AG09319 (cell line): ENCODE results near the gene LGI2.
"Not testable (repeated sequence)": the region's sequence is repeated elsewhere in the genome, so short reads cannot be mapped to it uniquely, and the experiment has no call there.

Source experiments
- DNase-seq: peaks from one replicate; pipeline ENCODE4 v3.0.0-alpha.2; 2010; ENCODE audit warnings: low read depth; ENCODE audit errors: extremely low read depth
- TF ChIP-seq, protein P1 (sequence below): IDR thresholded peaks from 2 replicates; pipeline ENCODE4 v1.5.1; 2011; ENCODE audit warnings: low read depth, mild to moderate bottlenecking, inconsistent platforms, low read length, moderate library complexity

LGI2 gene

DNA sequence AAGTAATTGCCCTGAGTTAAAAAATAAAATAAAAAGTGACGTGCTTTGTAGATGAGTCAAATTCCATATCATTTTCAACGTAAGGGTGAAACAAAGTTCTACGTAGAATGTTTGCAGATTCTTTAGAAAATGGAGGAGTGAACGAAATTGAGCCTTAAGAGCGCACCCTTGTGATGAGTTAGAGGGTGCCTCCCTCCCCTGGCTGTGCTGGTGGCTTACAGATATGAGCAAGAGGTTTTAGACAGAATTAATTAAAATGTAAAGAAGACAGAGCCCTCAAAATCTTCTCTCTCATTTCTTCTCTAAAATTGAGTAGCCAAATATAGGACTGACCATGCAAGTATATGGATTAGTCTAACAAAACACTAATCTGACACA is 30.2 kb upstream of the LGI2 start:
- TF ChIP-seq, protein P1, sequence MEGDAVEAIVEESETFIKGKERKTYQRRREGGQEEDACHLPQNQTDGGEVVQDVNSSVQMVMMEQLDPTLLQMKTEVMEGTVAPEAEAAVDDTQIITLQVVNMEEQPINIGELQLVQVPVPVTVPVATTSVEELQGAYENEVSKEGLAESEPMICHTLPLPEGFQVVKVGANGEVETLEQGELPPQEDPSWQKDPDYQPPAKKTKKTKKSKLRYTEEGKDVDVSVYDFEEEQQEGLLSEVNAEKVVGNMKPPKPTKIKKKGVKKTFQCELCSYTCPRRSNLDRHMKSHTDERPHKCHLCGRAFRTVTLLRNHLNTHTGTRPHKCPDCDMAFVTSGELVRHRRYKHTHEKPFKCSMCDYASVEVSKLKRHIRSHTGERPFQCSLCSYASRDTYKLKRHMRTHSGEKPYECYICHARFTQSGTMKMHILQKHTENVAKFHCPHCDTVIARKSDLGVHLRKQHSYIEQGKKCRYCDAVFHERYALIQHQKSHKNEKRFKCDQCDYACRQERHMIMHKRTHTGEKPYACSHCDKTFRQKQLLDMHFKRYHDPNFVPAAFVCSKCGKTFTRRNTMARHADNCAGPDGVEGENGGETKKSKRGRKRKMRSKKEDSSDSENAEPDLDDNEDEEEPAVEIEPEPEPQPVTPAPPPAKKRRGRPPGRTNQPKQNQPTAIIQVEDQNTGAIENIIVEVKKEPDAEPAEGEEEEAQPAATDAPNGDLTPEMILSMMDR = no peak
- DNase-seq = no peak

DNA sequence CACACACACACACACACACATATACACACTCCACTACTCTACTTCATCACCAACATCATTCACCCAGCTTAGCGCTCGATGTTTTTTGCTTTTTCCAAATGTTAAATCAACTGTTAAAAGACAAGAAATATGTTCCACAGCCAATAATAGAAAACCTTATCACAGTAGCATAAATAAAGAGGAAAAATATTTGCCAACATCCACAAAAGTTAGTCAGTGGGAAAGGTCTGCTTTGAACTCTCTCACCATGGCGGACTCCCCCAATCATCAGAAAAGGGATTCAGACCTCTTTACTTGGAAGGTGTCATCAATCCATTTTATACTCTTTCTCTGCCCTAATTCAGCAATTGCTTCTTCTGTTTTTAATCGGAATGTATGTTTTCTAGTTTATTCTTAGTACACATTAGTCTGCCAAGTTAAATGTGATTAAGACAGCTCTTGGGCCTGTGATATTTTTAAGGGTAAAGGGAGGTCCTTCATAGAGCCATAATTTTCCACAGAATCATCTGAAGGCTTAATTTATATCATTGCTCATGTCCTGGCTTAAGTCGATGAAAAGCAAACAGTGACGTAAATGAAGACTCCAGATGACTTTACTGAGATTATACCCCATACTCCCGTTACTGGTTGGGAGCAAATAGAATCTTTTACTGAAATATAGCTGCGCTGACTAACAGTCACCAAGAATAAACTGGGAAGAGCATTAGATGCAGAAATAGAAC is 29.7 kb upstream of the LGI2 start:
- DNase-seq = no peak
- TF ChIP-seq, protein P1 = no peak

DNA sequence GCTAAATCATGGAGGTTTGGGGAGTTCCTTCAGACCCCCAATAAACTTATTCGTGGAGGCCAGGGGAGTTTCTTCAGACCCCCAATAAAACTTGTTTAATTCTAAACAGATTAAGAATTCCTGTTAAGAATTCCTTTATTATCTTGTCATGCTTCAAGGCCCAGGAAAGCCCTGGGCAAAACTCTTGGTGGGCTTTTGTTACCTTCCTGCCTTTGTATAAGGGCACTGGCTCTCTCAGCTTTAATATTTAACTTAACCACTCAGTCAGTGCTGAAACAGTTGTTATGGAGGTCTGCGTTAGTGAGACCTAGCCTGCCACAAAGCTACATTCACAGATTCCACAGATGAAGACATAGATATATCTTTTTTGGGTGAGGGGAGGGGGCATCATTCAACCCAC is 29.0 kb upstream of the LGI2 start:
- TF ChIP-seq, protein P1 = no peak
- DNase-seq = no peak

DNA sequence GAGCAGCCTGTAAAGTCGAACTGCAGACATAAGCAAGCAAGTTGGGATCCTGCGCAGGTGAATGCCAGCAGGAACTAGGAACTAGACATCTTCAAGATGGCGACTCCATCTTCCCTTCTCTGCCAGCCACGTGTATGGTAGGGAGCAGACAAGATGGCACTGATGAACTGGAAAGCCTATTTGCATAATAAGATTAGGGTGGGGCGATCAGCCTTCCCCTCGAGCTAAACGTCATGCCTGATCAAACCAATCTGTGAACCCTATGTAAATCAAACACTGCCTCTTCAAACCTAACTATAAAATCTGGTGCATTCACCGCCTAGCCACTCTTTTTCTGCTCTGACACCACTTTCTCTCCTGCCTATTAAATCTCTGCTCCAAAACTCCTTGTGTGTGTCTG is 28.1 kb upstream of the LGI2 start:
- TF ChIP-seq, protein P1 = no peak
- DNase-seq = no peak

DNA sequence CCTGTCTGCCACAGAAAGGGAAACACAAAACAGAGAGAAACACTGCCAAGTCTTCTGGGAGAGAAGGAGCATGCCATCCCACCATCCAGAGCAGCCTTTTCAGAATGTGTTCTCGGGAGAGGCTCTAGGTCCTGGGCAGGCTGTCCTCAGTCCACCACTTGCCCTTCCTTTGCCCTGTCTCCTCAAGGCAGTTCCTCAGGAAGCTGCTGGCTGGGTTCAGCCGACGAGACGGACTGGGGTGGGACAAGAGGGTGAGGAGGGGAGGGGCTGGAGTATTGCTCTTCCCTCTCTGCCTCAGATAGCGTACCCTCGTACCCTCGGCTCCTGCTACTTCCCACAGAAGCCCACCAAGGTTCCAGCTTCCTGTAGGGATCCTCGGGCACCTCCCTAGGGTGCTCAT is 26.6 kb upstream of the LGI2 start:
- TF ChIP-seq, protein P1 = no peak
- DNase-seq = no peak

DNA sequence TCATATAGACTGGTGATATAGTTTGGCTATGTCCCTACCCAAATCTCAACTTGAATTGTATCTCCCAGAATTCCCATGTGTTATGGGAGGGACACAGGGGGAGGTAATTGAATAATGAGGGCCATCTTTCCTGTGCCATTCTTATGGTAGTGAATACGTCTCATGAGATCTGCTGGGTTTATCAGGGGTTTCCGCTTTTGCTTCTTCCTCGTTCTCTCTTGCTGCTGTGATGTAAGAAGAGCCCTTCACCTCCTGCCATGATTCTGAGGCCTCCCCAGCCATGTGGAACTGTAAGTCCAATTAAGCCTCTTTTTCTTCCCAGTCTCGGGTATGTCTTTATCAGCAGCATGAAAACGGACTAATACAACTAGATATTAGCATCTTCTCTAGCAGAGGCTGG is 21.3 kb upstream of the LGI2 start:
- DNase-seq = not testable (repeated sequence)

DNA sequence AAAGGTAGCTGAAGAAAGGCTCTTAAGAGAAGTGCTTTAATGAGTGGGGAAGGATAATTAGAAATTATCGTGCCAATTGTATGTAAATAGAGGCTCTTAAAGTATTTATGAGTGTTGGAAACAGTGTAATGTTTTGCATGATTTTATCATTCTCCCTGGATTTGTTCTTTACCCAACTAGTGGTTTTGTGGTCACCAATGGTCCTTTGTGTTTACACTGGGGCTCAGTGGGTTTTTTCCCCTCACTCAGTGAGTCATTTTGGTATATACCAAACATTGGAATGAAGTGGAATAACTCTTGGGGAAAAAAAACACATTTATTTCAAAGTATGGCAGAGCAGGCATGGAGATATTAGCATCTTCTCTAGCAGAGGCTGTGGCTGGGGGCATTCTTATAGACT is 20.8 kb upstream of the LGI2 start:
- no peak for DNase-seq
- TF ChIP-seq, protein P1 = no peak
